Stimulated activated effector memory CD8-positive, alpha-beta T cell treated with anti-CD3 and anti-CD28 coated beads, Interleukin-12 subunit alpha, Interleukin-12 subunit beta, amount 100 ng/mL, for 72 hours (primary cell): Measurements from ENCODE around the gene IFI27.
"Not testable (repeated sequence)": the region's sequence is repeated elsewhere in the genome, so short reads cannot be mapped to it uniquely, and the experiment has no call there.

ENCODE experiments used
- ATAC-seq: fragments of 150-1000 bp; cut with Tn5 transposase; 2 replicates; pipeline ENCODE4 v1.10.0; 2021
- DNase-seq, 2 donors: peaks; one replicate each; pipeline ENCODE4 v3.0.0; 2021 to 2022; ENCODE audit warnings: low spot score in 2 of 2
- H3K27ac Mint-ChIP-seq: one replicate; pipeline ENCODE4 v1.8.0; 2022; ENCODE audit warnings: mild to moderate bottlenecking, mixed read lengths
- H3K36me3 Mint-ChIP-seq: one replicate; pipeline ENCODE4 v1.8.0; 2022; ENCODE audit warnings: mild to moderate bottlenecking, mixed read lengths
- H3K4me1 Mint-ChIP-seq: one replicate; pipeline ENCODE4 v1.8.0; 2022; ENCODE audit warnings: mixed read lengths
- H3K4me3 Mint-ChIP-seq: one replicate; pipeline ENCODE4 v1.8.0; 2022; ENCODE audit warnings: mild to moderate bottlenecking, mixed read lengths
- H3K9me3 Mint-ChIP-seq: one replicate; pipeline ENCODE4 v1.8.0; 2022; ENCODE audit warnings: mixed read lengths

Gene IFI27

GRCh38 chr14:94110552-94111181 lies at the start of gene IFI27:
Gene IFI27, plus strand, starts transcription at chr14:94110736.
- DNase-seq: no peak
- Mint-ChIP-seq H3K4me1 (no peaks in the 10 kb centered on the region), H3K9me3 (no peaks in the 10 kb centered on the region), H3K27ac (peak within 1 kb of the TSS; percentile 18), H3K36me3 (no peaks in the 10 kb centered on the region), H3K4me3 (no peak within 1 kb of the TSS)
- no peak for ATAC-seq

DNA sequence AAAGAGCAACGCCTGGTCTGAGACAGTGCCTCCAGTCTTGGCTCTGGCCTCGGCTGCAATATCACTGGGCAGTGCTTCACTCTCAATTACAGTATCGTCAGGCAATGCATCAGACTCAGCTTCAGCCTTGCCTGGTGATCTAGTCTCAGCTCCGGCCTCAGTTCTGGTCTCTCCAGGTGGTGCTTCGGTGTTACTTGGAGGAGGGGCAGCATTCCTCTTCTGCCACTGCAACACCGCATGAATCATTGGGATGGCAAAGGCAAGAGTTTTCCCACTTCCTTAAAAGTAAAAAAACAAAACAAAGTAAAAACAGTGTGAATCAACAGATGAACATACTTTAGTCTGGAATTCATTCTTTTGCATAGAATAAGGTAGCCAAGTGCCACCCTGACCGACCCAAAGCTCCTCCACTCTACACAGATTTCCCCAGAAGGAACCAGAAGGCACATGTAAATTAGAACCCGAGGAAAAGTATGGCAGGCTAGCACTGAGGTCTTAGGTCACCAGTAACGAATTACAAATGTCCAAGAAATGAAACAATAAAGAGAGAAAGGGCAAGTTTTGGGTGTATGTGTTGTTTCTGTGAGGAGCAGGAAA lies 48.1 kb upstream of the IFI27 start:
- peak overlapping the region; percentile 26 for H3K27ac Mint-ChIP-seq
- no peaks in the 10 kb centered on the region for H3K9me3 Mint-ChIP-seq
- no peak overlapping the region for H3K4me3 Mint-ChIP-seq
- ATAC-seq (no peak), DNase-seq (peak in 1 of 2 donors; percentile 41)
- peaks cover 84% of the 10 kb centered on the region for H3K4me1 Mint-ChIP-seq
- peaks cover 93% of the 10 kb centered on the region for H3K36me3 Mint-ChIP-seq

DNA sequence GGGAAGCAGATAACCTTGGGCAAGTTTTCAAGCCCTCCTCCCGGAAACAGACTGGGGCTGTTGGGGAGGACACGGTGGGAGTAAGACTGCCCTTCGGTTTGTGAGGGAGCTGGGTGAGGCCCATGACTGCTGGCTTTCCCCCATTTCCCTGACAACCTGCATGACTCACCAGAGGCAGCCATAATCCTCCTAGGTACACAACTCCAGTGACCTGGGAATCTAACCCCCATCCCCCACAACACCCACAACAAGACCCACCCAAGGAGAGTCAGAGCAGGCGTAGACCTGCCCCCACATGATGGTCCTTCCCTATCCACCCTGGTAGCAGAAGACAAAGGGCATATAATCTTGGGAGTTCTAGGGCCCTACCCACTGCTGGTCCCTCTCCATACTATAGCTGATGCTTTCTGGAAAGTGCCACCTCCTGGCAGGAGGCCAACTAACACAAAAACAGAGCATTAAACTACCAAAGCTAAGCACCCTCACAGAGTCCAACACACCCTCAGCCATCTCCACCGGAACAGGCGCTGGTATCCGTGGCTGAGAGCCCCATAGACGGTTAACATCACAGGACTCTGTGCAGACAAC lies 44.4 kb upstream of the IFI27 start:
- Mint-ChIP-seq H3K9me3 (peaks cover 6% of the 10 kb centered on the region), H3K4me1 (peaks cover 91% of the 10 kb centered on the region), H3K4me3 (no peak overlapping the region), H3K36me3 (peaks cover 77% of the 10 kb centered on the region), H3K27ac (peak overlapping the region; percentile 8)
- ATAC-seq: no peak
- no peak for DNase-seq

DNA sequence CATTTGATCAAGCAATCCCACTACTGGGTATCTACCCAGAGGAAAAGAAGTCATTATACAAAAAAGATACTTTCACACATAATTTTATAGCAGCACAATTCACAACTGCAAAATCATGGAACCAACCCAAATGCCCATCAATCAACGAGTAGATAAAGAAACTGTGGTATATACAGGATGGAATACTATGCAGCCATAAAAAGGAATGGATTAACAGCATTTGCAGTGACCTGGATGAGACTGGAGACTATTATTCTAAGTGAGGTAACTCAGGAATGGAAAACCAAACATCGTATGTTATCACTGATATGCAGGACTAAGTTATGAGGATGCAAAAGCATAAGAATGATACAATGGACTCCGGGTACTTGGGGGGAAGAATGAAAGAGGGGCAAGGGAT lies 38.5 kb upstream of the IFI27 start:
- Mint-ChIP-seq H3K4me1 (peaks cover 56% of the 10 kb centered on the region), H3K9me3 (peaks cover 12% of the 10 kb centered on the region), H3K36me3 (peaks cover 75% of the 10 kb centered on the region)
- ATAC-seq, H3K27ac Mint-ChIP-seq, DNase-seq, H3K4me3 Mint-ChIP-seq: not testable (repeated sequence)

DNA sequence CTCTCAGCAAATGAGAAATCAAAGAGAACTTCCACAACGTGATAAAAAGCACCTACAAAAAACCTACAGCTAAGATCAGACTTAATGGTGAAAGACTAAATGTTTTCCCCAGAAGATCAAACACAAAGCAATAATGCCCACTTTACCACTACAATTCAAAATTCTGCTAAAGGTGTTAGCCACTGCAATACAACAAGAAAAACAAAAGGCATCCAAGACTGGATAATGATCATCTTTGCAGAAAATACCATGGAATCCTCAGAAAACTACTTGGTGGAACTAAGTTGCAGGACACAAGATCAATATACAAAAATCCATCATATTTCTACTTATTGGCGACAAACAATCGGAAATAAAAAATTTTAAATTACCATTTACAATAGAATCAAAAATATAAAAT lies 36.0 kb upstream of the IFI27 start:
- DNase-seq (no peak), ATAC-seq (no peak)
- H3K4me3 Mint-ChIP-seq: no peak overlapping the region
- peaks cover 55% of the 10 kb centered on the region for H3K4me1 Mint-ChIP-seq
- H3K36me3 Mint-ChIP-seq: peaks cover 81% of the 10 kb centered on the region
- H3K27ac Mint-ChIP-seq: no peak overlapping the region
- peaks cover 5% of the 10 kb centered on the region for H3K9me3 Mint-ChIP-seq

DNA sequence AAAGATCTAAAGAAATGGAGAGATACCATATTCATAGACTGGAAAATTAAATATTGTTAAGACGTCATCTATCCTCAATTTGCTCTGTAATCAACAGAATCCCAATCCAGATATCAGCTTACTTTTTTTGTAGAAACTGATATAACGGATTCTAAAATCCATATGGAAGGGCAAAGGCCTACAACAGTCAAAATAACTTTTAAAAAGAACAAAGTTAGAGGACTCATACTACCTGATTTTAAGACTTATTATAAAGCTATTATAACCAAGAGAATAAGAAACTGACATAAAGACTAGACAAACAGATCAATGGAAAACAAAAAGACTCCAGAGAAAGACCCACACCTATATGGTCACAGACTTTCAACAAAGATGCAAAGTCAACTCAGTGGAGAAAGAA lies 35.5 kb upstream of the IFI27 start:
- Mint-ChIP-seq H3K9me3 (peaks cover 5% of the 10 kb centered on the region), H3K27ac (no peak overlapping the region), H3K36me3 (peaks cover 84% of the 10 kb centered on the region), H3K4me1 (peaks cover 54% of the 10 kb centered on the region), H3K4me3 (peak overlapping the region; percentile 100)
- no peak for ATAC-seq
- no peak for DNase-seq

DNA sequence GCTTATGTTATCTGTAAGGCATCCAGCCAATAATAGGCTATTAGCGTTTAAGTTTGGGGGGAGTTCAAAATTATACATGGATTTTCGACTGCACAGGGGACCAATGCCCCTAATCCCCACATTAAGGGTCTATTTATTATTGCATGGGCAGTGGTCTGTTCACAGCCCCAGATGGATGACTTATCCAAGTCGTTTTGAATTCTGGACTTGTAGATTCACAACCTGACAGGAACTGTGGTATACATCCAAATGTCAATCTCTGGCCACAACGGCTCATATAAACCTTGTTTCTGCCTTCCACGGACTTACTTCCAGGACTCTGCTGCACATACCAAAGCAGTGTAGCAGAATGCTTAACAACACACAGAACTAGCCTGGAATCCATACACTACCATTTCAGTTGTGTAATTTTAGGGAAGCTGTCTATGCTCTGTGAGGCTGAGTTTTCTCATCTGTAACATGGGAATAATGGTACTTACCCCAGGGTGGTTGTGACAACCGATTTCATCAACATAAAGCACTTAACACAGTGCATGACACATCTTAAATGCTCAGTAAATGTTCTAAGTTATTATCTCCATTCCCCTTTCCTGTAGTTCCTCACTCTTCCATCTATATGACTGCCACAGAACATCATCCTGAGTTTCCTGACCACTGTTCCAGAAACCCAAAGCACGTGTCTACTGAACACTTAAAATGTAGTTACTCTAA lies 33.3 kb upstream of the IFI27 start:
- DNase-seq: peak in 1 of 2 donors; percentile 46
- Mint-ChIP-seq H3K9me3 (peaks cover 3% of the 10 kb centered on the region), H3K36me3 (peaks cover 79% of the 10 kb centered on the region), H3K27ac (no peak overlapping the region), H3K4me3 (peak overlapping the region; percentile 100), H3K4me1 (peaks cover 46% of the 10 kb centered on the region)
- ATAC-seq: no peak

GRCh38 chr14:94077823-94078222 lies 32.7 kb upstream of the IFI27 start:
- Mint-ChIP-seq H3K4me3 (peak overlapping the region; percentile 100), H3K36me3 (peaks cover 74% of the 10 kb centered on the region), H3K27ac (no peak overlapping the region), H3K4me1 (peaks cover 44% of the 10 kb centered on the region), H3K9me3 (peaks cover 3% of the 10 kb centered on the region)
- DNase-seq (no peak), ATAC-seq (no peak)

DNA sequence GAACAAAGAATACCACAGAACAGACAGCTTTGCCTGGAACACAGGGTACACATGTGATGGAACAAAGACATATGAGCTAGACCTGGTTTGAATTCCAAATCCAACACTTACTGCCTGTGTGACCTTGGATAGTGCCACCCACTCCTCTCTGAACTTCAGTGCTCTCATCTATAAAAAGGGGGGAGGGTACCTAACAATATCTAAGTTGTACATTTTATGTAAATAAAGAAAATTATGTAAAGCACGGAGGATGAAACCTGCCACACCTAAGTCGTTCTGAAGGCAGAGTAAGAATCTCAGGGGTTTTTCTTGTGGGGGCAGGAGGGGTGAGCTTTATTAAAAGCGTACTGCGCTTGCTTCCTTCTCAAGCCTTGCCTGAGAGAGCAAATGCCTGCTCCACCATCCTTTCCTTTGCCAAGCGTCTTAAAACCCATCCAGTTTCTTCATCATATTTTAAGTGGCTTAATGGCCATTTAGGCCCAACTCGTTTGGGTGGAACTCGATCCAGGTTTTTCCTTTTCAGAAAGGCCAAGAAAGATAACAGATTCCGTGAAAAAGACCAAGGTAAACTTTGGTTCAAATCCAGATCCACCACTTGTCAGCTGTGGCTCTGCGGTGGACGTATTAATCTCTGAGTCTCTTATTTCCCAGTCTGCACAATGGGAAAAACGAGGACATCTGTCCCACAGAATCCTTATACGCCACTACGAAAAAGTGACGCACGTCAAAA lies 30.5 kb upstream of the IFI27 start:
- peaks cover 38% of the 10 kb centered on the region for H3K4me1 Mint-ChIP-seq
- DNase-seq (peak in 1 of 2 donors; percentile 49), ATAC-seq (no peak)
- peaks cover 3% of the 10 kb centered on the region for H3K9me3 Mint-ChIP-seq
- peak overlapping the region; percentile 100 for H3K4me3 Mint-ChIP-seq
- H3K27ac Mint-ChIP-seq: peak overlapping the region; percentile 100
- H3K36me3 Mint-ChIP-seq: peaks cover 60% of the 10 kb centered on the region

GRCh38 chr14:94080621-94081385 lies 29.7 kb upstream of the IFI27 start, which contains the start of the genes DDX24 and IFI27L1:
Gene DDX24, minus strand, starts transcription at chr14:94081202. Its CDS starts 1,460 bp downstream, at chr14:94079742.
Gene IFI27L1, plus strand, starts transcription at chr14:94081310. Its CDS starts 15,628 bp downstream, at chr14:94096938.
- peak within 1 kb of the TSS; percentile 100 for H3K4me3 Mint-ChIP-seq
- peaks cover 53% of the 10 kb centered on the region for H3K36me3 Mint-ChIP-seq
- peak within 1 kb of the TSS; percentile 100 for H3K27ac Mint-ChIP-seq
- DNase-seq: peak; percentile 92 to 96
- H3K9me3 Mint-ChIP-seq: no peaks in the 10 kb centered on the region
- peaks cover 38% of the 10 kb centered on the region for H3K4me1 Mint-ChIP-seq
- peak; percentile 99 for ATAC-seq

DNA sequence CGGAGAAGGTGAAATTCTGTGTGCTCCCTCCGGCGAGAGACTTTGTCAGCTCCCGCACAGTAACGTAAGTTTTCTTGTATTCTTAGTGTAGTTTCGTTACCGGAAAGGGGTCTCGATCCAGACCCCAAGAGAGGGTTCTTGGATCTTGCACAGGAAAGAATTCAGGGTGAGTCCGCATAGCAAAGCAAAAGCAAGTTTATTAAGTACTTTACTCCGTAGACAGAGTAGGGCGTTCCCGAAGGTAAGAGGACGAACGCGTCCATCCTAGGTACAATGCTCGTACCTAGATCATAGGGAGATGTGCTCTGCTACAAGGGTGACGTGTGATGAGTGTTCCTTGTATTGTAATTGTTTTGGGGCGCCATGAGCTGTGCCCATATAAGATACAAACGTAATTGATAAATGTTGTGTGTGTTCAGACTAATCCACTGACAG lies 29.1 kb upstream of the IFI27 start:
- H3K4me1 Mint-ChIP-seq: peaks cover 44% of the 10 kb centered on the region
- H3K9me3 Mint-ChIP-seq: peaks cover 2% of the 10 kb centered on the region
- H3K4me3 Mint-ChIP-seq: peak overlapping the region; percentile 100
- H3K36me3 Mint-ChIP-seq: peaks cover 47% of the 10 kb centered on the region
- no peak for DNase-seq
- peak overlapping the region; percentile 100 for H3K27ac Mint-ChIP-seq
- ATAC-seq: peak; percentile 50

GRCh38 chr14:94087891-94088290 lies 22.6 kb upstream of the IFI27 start:
- H3K9me3 Mint-ChIP-seq: peaks cover 2% of the 10 kb centered on the region
- peaks cover 6% of the 10 kb centered on the region for H3K4me1 Mint-ChIP-seq
- H3K36me3 Mint-ChIP-seq: no peaks in the 10 kb centered on the region
- H3K27ac Mint-ChIP-seq: no peak overlapping the region
- DNase-seq (no peak), ATAC-seq (no peak)
- H3K4me3 Mint-ChIP-seq: no peak overlapping the region

GRCh38 chr14:94088516-94088915 lies 22.0 kb upstream of the IFI27 start:
- Mint-ChIP-seq H3K9me3 (peaks cover 2% of the 10 kb centered on the region), H3K36me3 (no peaks in the 10 kb centered on the region), H3K4me3 (no peak overlapping the region), H3K4me1 (peaks cover 6% of the 10 kb centered on the region), H3K27ac (no peak overlapping the region)
- DNase-seq (no peak), ATAC-seq (no peak)

- peaks cover 2% of the 10 kb centered on the region for H3K9me3 Mint-ChIP-seq
- no peak for ATAC-seq
- H3K4me3 Mint-ChIP-seq: no peak overlapping the region
These were observed 21.1 kb upstream of the IFI27 start for GRCh38 chr14:94089479-94089878.

More at GRCh38 chr14:94089479-94089878, 21.1 kb upstream of the IFI27 start:
- Mint-ChIP-seq H3K27ac (no peak overlapping the region), H3K36me3 (no peaks in the 10 kb centered on the region), H3K4me1 (peaks cover 6% of the 10 kb centered on the region)
- no peak for DNase-seq
